Endothelial cell of umbilical vein (primary cell): ENCODE measurements around the gene TEKT5. TPM values are rescaled to one million over a fixed set of nuclear protein-coding genes. Genes with fewer than 3 reads are reported as not detected.

Experiments used
- BruUV-seq: library from RNA; stranded (reverse); fragments of 400-500 nt; replicated peaks from 2 replicates; lab custom pipeline; 2021; lab: Mats Ljungman, UMichigan
- CTCF ChIA-PET: fragments of 300-600, 350-600 bp; sonication (Branson Sonifier 250); formaldehyde crosslinking; loops from one replicate; lab custom pipeline; 2021; ENCODE audit warnings: antibody characterized with exemption, inconsistent platforms; lab: Charles Lee
- POLR2A ChIA-PET: fragments of 300-600, 350-600 bp; sonication (Branson Sonifier 250); formaldehyde crosslinking; loops from one replicate; lab custom pipeline; 2021; ENCODE audit warnings: antibody characterized with exemption, inconsistent platforms; lab: Charles Lee
- DNase-seq: peaks from one replicate; pipeline ENCODE4 v3.0.0-alpha.2; 2011; ENCODE audit warnings: low read depth, low spot score
- FAIRE-seq: peaks from 2 replicates; lab custom pipeline; 2011; peaks lifted over from hg19 to GRCh38; lab: Jason Lieb, UNC
- H2AFZ ChIP-seq: 2 replicates; pipeline ENCODE4 v1.6.0; 2012; ENCODE audit warnings: low read depth, low read length, control low read depth, inconsistent platforms
- H3K27ac ChIP-seq: 2 replicates; pipeline ENCODE4 v1.5.1; 2011; ENCODE audit warnings: low read depth, mild to moderate bottlenecking, control low read depth, low read length, moderate library complexity; ENCODE audit not compliant: insufficient read depth
- H3K27me3 ChIP-seq, 2 experiments: 2 replicates each; pipeline versions ENCODE4 v1.6.0 to v1.6.1; 2011; ENCODE audit warnings: low read length in 2 of 2, mixed read lengths in 1 of 2; ENCODE audit not compliant: control insufficient read depth in 2 of 2, insufficient read depth in 2 of 2
- H3K36me3 ChIP-seq, 2 experiments: 2 replicates in 1 of 2; 3 replicates in 1 of 2; pipeline ENCODE4 v1.5.1; 2011; ENCODE audit warnings: low read length in 2 of 2, mild to moderate bottlenecking in 1 of 2, moderate library complexity in 1 of 2; ENCODE audit not compliant: control insufficient read depth in 2 of 2, insufficient read depth in 2 of 2; ENCODE audit errors: extremely low read depth in 1 of 2
- H3K4me1 ChIP-seq: 3 replicates; pipeline ENCODE4 v1.5.1; 2011; ENCODE audit warnings: mild to moderate bottlenecking, low read length; ENCODE audit not compliant: control insufficient read depth, insufficient read depth; ENCODE audit errors: extremely low read depth
- H3K4me2 ChIP-seq: 2 replicates; pipeline ENCODE4 v1.6.1; 2011; ENCODE audit warnings: low read length, control low read depth, mixed read lengths; ENCODE audit not compliant: insufficient read depth
- H3K4me3 ChIP-seq, 3 experiments: fragments of 200-600 bp in 1 of 3; sonication (generic), shearing (Covaris generic) in 1 of 3; replicated peaks in 1 of 3; 2 replicates each; pipeline ENCODE4 v1.5.1; 2011 to 2016; ENCODE audit warnings: control low read depth in 3 of 3, low read length in 3 of 3, mild to moderate bottlenecking in 2 of 3, inconsistent platforms in 1 of 3, low read depth in 1 of 3, moderate library complexity in 1 of 3; ENCODE audit not compliant: insufficient read depth in 1 of 3
- H3K79me2 ChIP-seq: 2 replicates; pipeline ENCODE4 v1.6.0; 2012; ENCODE audit warnings: low read length, inconsistent platforms; ENCODE audit not compliant: control insufficient read depth, insufficient read depth
- H3K9ac ChIP-seq: replicated peaks from 2 replicates; pipeline ENCODE3; 2011; ENCODE audit warnings: low read length, control low read depth; ENCODE audit not compliant: insufficient read depth; ENCODE audit errors: extremely low read depth
- H3K9me1 ChIP-seq: replicated peaks from 3 replicates; pipeline ENCODE4 v1.6.0; 2011; ENCODE audit warnings: mild to moderate bottlenecking, low read length; ENCODE audit not compliant: control insufficient read depth, insufficient read depth; ENCODE audit errors: extremely low read depth
- H3K9me3 ChIP-seq: replicated peaks from 2 replicates; pipeline ENCODE4 v1.5.1; 2012; ENCODE audit warnings: low read length, inconsistent platforms; ENCODE audit not compliant: control insufficient read depth, insufficient read depth
- H4K20me1 ChIP-seq: replicated peaks from 2 replicates; pipeline ENCODE3; 2011; ENCODE audit warnings: mild to moderate bottlenecking, low read length; ENCODE audit not compliant: control insufficient read depth, insufficient read depth; ENCODE audit errors: extremely low read depth
- CTCF ChIP-seq, 2 donors: IDR thresholded peaks; 1 replicate in 1 of 2; 2 replicates in 1 of 2; pipeline ENCODE4 v1.5.1; 2011; ENCODE audit warnings: low read length in 2 of 2, mild to moderate bottlenecking in 2 of 2, moderate library complexity in 2 of 2, control low read depth in 1 of 2, inconsistent platforms in 1 of 2, low read depth in 1 of 2; ENCODE audit not compliant: insufficient read depth in 1 of 2; ENCODE audit errors: extremely low read depth in 1 of 2
- EZH2 ChIP-seq: IDR thresholded peaks from 2 replicates; pipeline ENCODE4 v1.6.1; 2012; ENCODE audit warnings: borderline replicate concordance, low read depth, mild to moderate bottlenecking, moderate library complexity, low read length, inconsistent platforms; ENCODE audit not compliant: severe bottlenecking
- FOS ChIP-seq: IDR thresholded peaks from 2 replicates; pipeline ENCODE4 v1.6.1; 2011; ENCODE audit warnings: mild to moderate bottlenecking, low read length, moderate library complexity, borderline replicate concordance; ENCODE audit not compliant: insufficient read depth
- GATA2 ChIP-seq: IDR thresholded peaks from 2 replicates; pipeline ENCODE4 v1.7.0; 2011; ENCODE audit warnings: low read depth, mild to moderate bottlenecking, moderate library complexity, mixed read lengths, low read length; ENCODE audit not compliant: insufficient read length, insufficient read depth
- JUN ChIP-seq: IDR thresholded peaks from 2 replicates; pipeline ENCODE4 v1.6.1; 2011; ENCODE audit warnings: borderline replicate concordance, low read depth; ENCODE audit not compliant: insufficient read length, insufficient read depth
- MAX ChIP-seq: IDR thresholded peaks from 2 replicates; pipeline ENCODE4 v1.6.1; 2011; ENCODE audit not compliant: insufficient read depth, insufficient read length
- MYC ChIP-seq: IDR thresholded peaks from one replicate; pipeline ENCODE4 v1.6.1; 2011; ENCODE audit warnings: mild to moderate bottlenecking, low read depth, low read length
- POLR2A ChIP-seq: IDR thresholded peaks from 2 replicates; pipeline ENCODE4 v1.6.1; 2012; ENCODE audit warnings: low read depth, mild to moderate bottlenecking, control low read depth, low read length
- POLR2AphosphoS5 ChIP-seq: IDR thresholded peaks from 2 replicates; pipeline ENCODE4 v1.6.1; 2012; ENCODE audit warnings: low read depth, mild to moderate bottlenecking, control low read depth, low read length, moderate library complexity; ENCODE audit not compliant: insufficient read depth
- dilution Hi-C: fragments of 300-500 bp; cut with MboI; formaldehyde crosslinking; loops from one replicate; pipeline ENCODE4 v1.15.0; 2019; ENCODE audit warnings: low sequenced_read_pairs; ENCODE audit not compliant: extremely low pct_ligation_motif_present
- intact Hi-C: fragments of 100-400 bp; cut with micrococcal nuclease; formaldehyde crosslinking; loops from one replicate; pipeline ENCODE4 v1.10.0; 2022
- polyA plus RNA-seq, 4 experiments: library from polyadenylated mRNA; depleted of rRNA in 3 of 4; stranded (reverse) in 3 of 4; unstranded in 1 of 4; fragments of >200 nt; gene quantifications; 2 replicates each; pipeline versions ENCODE4 v1.2.1 to v1.2.3, GENCODE V29; 2011 to 2012; ENCODE audit warnings: missing spikeins in 1 of 4
- total RNA-seq: library from RNA; stranded (reverse); gene quantifications from 2 replicates; pipeline ENCODE4 v1.2.3, GENCODE V29; 2021

Gene TEKT5
- total and polyA plus RNA-seq, 2 donors (not counting 3 experiments of a cell fraction or from before 2014, with no cell fraction given), result not detected

- H3K9ac ChIP-seq, result no peak overlapping the region
- no peaks in the 10 kb centered on the region for H3K4me1 ChIP-seq
- dilution Hi-C loops (no loop called here), intact Hi-C loops (no loop called here)
- no peak overlapping the region for H3K4me2 ChIP-seq
- H3K4me3 ChIP-seq, result no peak overlapping the region
- no peak for DNase-seq
- ChIA-PET POLR2A (no interaction called here), CTCF (no interaction called here)
- H4K20me1 ChIP-seq, result no peaks in the 10 kb centered on the region
- no peaks in the 10 kb centered on the region for H3K79me2 ChIP-seq
- FAIRE-seq, result no peak
- TF ChIP-seq POLR2AphosphoS5 (no peak), JUN (no peak), EZH2 (no peak), MYC (no peak), POLR2A (no peak), MAX (no peak), GATA2 (no peak)
- no peaks in the 10 kb centered on the region for H3K27me3 ChIP-seq
- no peak overlapping the region for H3K27ac ChIP-seq
- H3K36me3 ChIP-seq, result no peaks in the 10 kb centered on the region
- no peaks in the 10 kb centered on the region for H3K9me1 ChIP-seq
- no peak overlapping the region for H2AFZ ChIP-seq
- no peaks in the 10 kb centered on the region for H3K9me3 ChIP-seq
- no TSS peak for BruUV-seq
Measured at GRCh38 chr16:10661737-10662136, 33.0 kb downstream of the TEKT5 start.

- Histone ChIP-seq H3K4me1 (no peaks in the 10 kb centered on the region), H3K9me1 (no peaks in the 10 kb centered on the region), H3K9ac (no peak overlapping the region), H3K4me2 (no peak overlapping the region), H3K27me3 (no peaks in the 10 kb centered on the region), H3K36me3 (no peaks in the 10 kb centered on the region), H2AFZ (no peak overlapping the region), H4K20me1 (no peaks in the 10 kb centered on the region), H3K9me3 (no peaks in the 10 kb centered on the region), H3K79me2 (no peaks in the 10 kb centered on the region), H3K4me3 (no peak overlapping the region), H3K27ac (no peak overlapping the region)
- intact Hi-C loops, result no loop called here
- POLR2A ChIA-PET, result no interaction called here
- TF ChIP-seq POLR2AphosphoS5 (no peak), MAX (no peak), EZH2 (no peak), POLR2A (no peak), GATA2 (no peak), MYC (no peak), FOS (no peak), CTCF (IDR thresholded peaks at IDR 0.05; ENCODE audit: extremely low read depth in 1 of 2, insufficient read depth in 1 of 2, low read depth in 1 of 2, low read length in 2 of 2) (no peak), JUN (no peak)
- no peak for FAIRE-seq
- CTCF ChIA-PET, result no interaction called here
- no TSS peak for BruUV-seq
- no peak for DNase-seq
- dilution Hi-C loops, result no loop called here
Measured at GRCh38 chr16:10660950-10661635, 33.6 kb downstream of the TEKT5 start.
